KBM-7 (cell line): ENCODE data around the gene ABCG5.

Source experiments
- DNase-seq: peaks from one replicate; pipeline ENCODE4 v3.0.0-alpha.2; 2015
- in situ Hi-C: fragments of 300-500 bp; cut with MboI; formaldehyde crosslinking; loops from 2 replicates; pipeline ENCODE4 v1.14.3; 2020; ENCODE audit warnings: low sequenced_read_pairs, low pct_unique_long_range_greater_than_20kb, mixed read lengths

ABCG5 gene

GRCh38 chr2:43774617-43775016 is 64.0 kb downstream of the ABCG5 start:
- DNase-seq: no peak
- in situ Hi-C loops: no loop called here

- peak; percentile 88 for DNase-seq
- in situ Hi-C loops: no loop called here
Measured at GRCh38 chr2:43773876-43774613, 64.6 kb downstream of the ABCG5 start, which contains the start of gene DYNC2LI1. Gene DYNC2LI1, plus strand, starts transcription at chr2:43774039. Its CDS starts 100 bp downstream, at chr2:43774139.

- in situ Hi-C loops: no loop called here
Measured at GRCh38 chr2:43766006-43766405, 72.6 kb downstream of the ABCG5 start.

GRCh38 chr2:43764086-43764705 is 74.4 kb downstream of the ABCG5 start:
- no peak for DNase-seq
- in situ Hi-C loops: no loop called here

More at GRCh38 chr2:43766006-43766405, 72.6 kb downstream of the ABCG5 start:
- DNase-seq: no peak

- in situ Hi-C loops: no loop called here
- no peak for DNase-seq
Measured at GRCh38 chr2:43763091-43763490, 75.5 kb downstream of the ABCG5 start.
